ENCODE measurements around the gene PLA2G7.

- TF ChIP-seq ARNTL (CRISPR knock-in tag; IDR thresholded peaks at IDR 0.05; ENCODE audit: borderline replicate concordance, low read depth) (no peak), ZFP30 (CRISPR knock-in tag; IDR thresholded peaks at IDR 0.05) (no peak), BACH2 (CRISPR knock-in tag; IDR thresholded peaks at IDR 0.05; ENCODE audit: borderline replicate concordance) (no peak), PATZ1 (CRISPR knock-in tag; IDR thresholded peaks at IDR 0.05; ENCODE audit: borderline replicate concordance) (no peak), ISL1 (CRISPR knock-in tag; IDR thresholded peaks at IDR 0.05) (no peak), ZNF565 (CRISPR knock-in tag; conservative IDR thresholded peaks at IDR 0.05; ENCODE audit: low read depth) (no peak), RARB (CRISPR knock-in tag; IDR thresholded peaks at IDR 0.05) (no peak), TCF4 (CRISPR knock-in tag; IDR thresholded peaks at IDR 0.05; ENCODE audit: borderline replicate concordance) (no peak), GLIS3 (CRISPR knock-in tag; IDR thresholded peaks at IDR 0.05) (no peak), ZNF70 (CRISPR knock-in tag; IDR thresholded peaks at IDR 0.05) (no peak), CSDC2 (CRISPR knock-in tag; IDR thresholded peaks at IDR 0.05) (no peak), ZC3H10 (CRISPR knock-in tag; IDR thresholded peaks at IDR 0.05) (no peak), TOX (CRISPR knock-in tag; IDR thresholded peaks at IDR 0.05; ENCODE audit: borderline replicate concordance) (no peak)
- TF ChIP-seq, protein P1, sequence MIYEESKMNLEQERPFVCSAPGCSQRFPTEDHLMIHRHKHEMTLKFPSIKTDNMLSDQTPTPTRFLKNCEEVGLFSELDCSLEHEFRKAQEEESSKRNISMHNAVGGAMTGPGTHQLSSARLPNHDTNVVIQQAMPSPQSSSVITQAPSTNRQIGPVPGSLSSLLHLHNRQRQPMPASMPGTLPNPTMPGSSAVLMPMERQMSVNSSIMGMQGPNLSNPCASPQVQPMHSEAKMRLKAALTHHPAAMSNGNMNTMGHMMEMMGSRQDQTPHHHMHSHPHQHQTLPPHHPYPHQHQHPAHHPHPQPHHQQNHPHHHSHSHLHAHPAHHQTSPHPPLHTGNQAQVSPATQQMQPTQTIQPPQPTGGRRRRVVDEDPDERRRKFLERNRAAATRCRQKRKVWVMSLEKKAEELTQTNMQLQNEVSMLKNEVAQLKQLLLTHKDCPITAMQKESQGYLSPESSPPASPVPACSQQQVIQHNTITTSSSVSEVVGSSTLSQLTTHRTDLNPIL (CRISPR knock-in tag; IDR thresholded peaks at IDR 0.05; ENCODE audit: low read depth), result no peak
Measured at GRCh38 chr6:46704562-46704961, 30.6 kb downstream of the PLA2G7 start.
